ENCODE results near the gene KRTAP10-10. TPM values are rescaled to one million over a fixed set of nuclear protein-coding genes. Genes with fewer than 3 reads are reported as not detected.

Gene KRTAP10-10
- total and polyA plus RNA-seq, 2 of the 8 experiments (the other 6 are each of a cell fraction or from before 2014, with no cell fraction given): not detected

GRCh38 chr21:44596068-44596725 lies 41.0 kb upstream of the KRTAP10-10 start:
- H4K5ac ChIP-seq (ENCODE audit: insufficient read length, low read depth, low read length): no peak overlapping the region
- H2BK20ac ChIP-seq (ENCODE audit: low read length): peak overlapping the region; percentile 96
- no peak overlapping the region for H2AFZ ChIP-seq (ENCODE audit: low read length)
- H4K91ac ChIP-seq (replicated peaks; ENCODE audit: insufficient read length, low read length): peak overlapping the region; percentile 52
- peak overlapping the region; percentile 72 for H2BK5ac ChIP-seq (ENCODE audit: low read depth, low read length)
- no peaks in the 10 kb centered on the region for H3K27me3 ChIP-seq (replicated peaks in 1 of 4; ENCODE audit: control insufficient read depth in 3 of 4, extremely low read depth in 1 of 4, insufficient read depth in 3 of 4, low read length in 3 of 4)
- peaks cover 2 to 20% (median 10%) of the 10 kb centered on the region in 4 experiments for H3K4me1 ChIP-seq (replicated peaks in 1 of 4; ENCODE audit: control insufficient read depth in 3 of 4, insufficient read depth in 4 of 4, low read length in 3 of 4)
- H3K4me3 ChIP-seq (ENCODE audit: extremely low read depth in 1 of 4, insufficient read depth in 2 of 4, low read depth in 3 of 4, low read length in 4 of 4): no peak overlapping the region
- ChIA-PET CTCF (ENCODE audit: partially characterized antibody) (interaction anchor here (0.8 to 1.4 kb wide), 4 partner anchors 15 to 197 kb away, joined by 3 to 5 read pairs (median 4); partner anchors contain the start of gene KRTAP10-5), POLR2A (ENCODE audit: partially characterized antibody) (interaction anchor here (0.8 kb wide), 1 partner anchor 79 kb away, joined by 3 read pairs; no protein-coding TSS in a partner anchor)
- no peak overlapping the region; a peak in 1 of 7 replicates for H3K9ac ChIP-seq (replicated peaks in 1 of 4; ENCODE audit: extremely low read depth in 1 of 4, low read depth in 3 of 4, low read length in 3 of 4)
- H3K27ac ChIP-seq (ENCODE audit: low read depth, low read length): no peak overlapping the region
- no peaks in the 10 kb centered on the region for H4K20me1 ChIP-seq (replicated peaks in 1 of 2; ENCODE audit: control insufficient read depth in 1 of 2, insufficient read depth in 2 of 2, low read length in 2 of 2)
- H2BK15ac ChIP-seq (ENCODE audit: low read length): peak overlapping the region; percentile 83
- H3K79me1 ChIP-seq (ENCODE audit: low read depth, low read length): no peaks in the 10 kb centered on the region
- H3K23ac ChIP-seq (ENCODE audit: insufficient read length): no peak overlapping the region
- H3K56ac ChIP-seq (replicated peaks; ENCODE audit: insufficient read length, low read depth, low read length): no peak overlapping the region
- H3K36me3 ChIP-seq (ENCODE audit: control insufficient read depth in 2 of 4, insufficient read depth in 4 of 4, low read length in 3 of 4): no peaks in the 10 kb centered on the region
- peak overlapping the region; percentile 96 for H2BK12ac ChIP-seq (ENCODE audit: low read depth, low read length)
- H3K9me3 ChIP-seq (ENCODE audit: insufficient read depth in 2 of 2, low read depth in 1 of 2, low read length in 1 of 2): no peaks in the 10 kb centered on the region
- H3K23me2 ChIP-seq (ENCODE audit: low read depth, low read length): 0 out of 2 replicates have a peak, but pooled peaks cover 4% of the 10 kb centered on the region
- FAIRE-seq (no peak), DNase-seq (ENCODE audit: low read depth in 1 of 2, low spot score in 2 of 2) (peak in 1 of 2 experiments; percentile 39)
- H3K4me2 ChIP-seq (ENCODE audit: insufficient read depth in 1 of 2, low read depth in 2 of 2, low read length in 2 of 2): no peak overlapping the region
- 94% methylated on average over 9 of the region's 9 CpGs; no CpG with 5 or more reads in 1 of the 2 experiments for WGBS, 2 experiments (ENCODE audit: extremely low coverage in 1 of 2, insufficient coverage in 1 of 2, insufficient read length in 1 of 2, insufficient replicate concordance in 2 of 2, low coverage in 1 of 2, low lambda C conversion rate in 2 of 2, missing lambda C conversion rate in 1 of 2)
- no peak overlapping the region for H4K8ac ChIP-seq (ENCODE audit: extremely low read depth, insufficient read depth, low read length)
- H3K18ac ChIP-seq (ENCODE audit: extremely low read depth, low read length): peak overlapping the region; percentile 17; the same call in 1 of the 2 replicates
- peak overlapping the region; percentile 96 for H2BK120ac ChIP-seq (replicated peaks; ENCODE audit: low read depth, low read length)
- H3K79me2 ChIP-seq (ENCODE audit: control insufficient read depth in 1 of 2, insufficient read depth in 2 of 2, low read length in 2 of 2): no peaks in the 10 kb centered on the region
- no peak overlapping the region for H3K14ac ChIP-seq (ENCODE audit: insufficient read length)
- H2AK5ac ChIP-seq (ENCODE audit: low read depth, low read length): peak overlapping the region; percentile 25; the same call in 1 of the 2 replicates
- peak overlapping the region; percentile 12 for H3K4ac ChIP-seq (replicated peaks; ENCODE audit: insufficient read length, low read depth, low read length)
- TF ChIP-seq EGR1 (IDR thresholded peaks at IDR 0.05; ENCODE audit: borderline replicate concordance, low read depth, low read length) (no peak), ATF3 (IDR thresholded peaks at IDR 0.05; ENCODE audit: insufficient read depth, low read depth, low read length) (no peak), MAX (IDR thresholded peaks at IDR 0.05) (no peak), SP4 (IDR thresholded peaks at IDR 0.05; ENCODE audit: low read length) (no peak), BRCA1 (IDR thresholded peaks at IDR 0.05; ENCODE audit: low read depth, low read length) (no peak), TEAD4 (IDR thresholded peaks at IDR 0.05; ENCODE audit: low read depth, low read length) (no peak), KDM1A (IDR thresholded peaks at IDR 0.05; ENCODE audit: borderline replicate concordance, low read length) (no peak), SAP30 (IDR thresholded peaks at IDR 0.05; ENCODE audit: insufficient read depth, insufficient replicate concordance, low read length) (no peak), POU5F1 (IDR thresholded peaks at IDR 0.05; ENCODE audit: low read depth, low read length) (no peak), TAF7 (optimal IDR thresholded peaks at IDR 0.05; ENCODE audit: borderline replicate concordance, low read depth, low read length) (no peak)
- TF ChIP-seq, protein P1, sequence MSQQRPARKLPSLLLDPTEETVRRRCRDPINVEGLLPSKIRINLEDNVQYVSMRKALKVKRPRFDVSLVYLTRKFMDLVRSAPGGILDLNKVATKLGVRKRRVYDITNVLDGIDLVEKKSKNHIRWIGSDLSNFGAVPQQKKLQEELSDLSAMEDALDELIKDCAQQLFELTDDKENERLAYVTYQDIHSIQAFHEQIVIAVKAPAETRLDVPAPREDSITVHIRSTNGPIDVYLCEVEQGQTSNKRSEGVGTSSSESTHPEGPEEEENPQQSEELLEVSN (IDR thresholded peaks at IDR 0.05): no peak

Measured in H1 (cell line).